ENCODE results near the gene NLRP6. TPM values are rescaled to one million over a fixed set of nuclear protein-coding genes. Genes with fewer than 3 reads are reported as not detected.
"Not testable (repeated sequence)": the region's sequence is repeated elsewhere in the genome, so short reads cannot be mapped to it uniquely, and the experiment has no call there.

The NLRP6 gene
- total RNA-seq, 2 experiments from 2014 or later, result 14.4 to 14.7 TPM

GRCh38 chr11:307766-308708 lies 29.8 kb downstream of the NLRP6 start, which contains the start of gene IFITM2:
IFITM2 (plus strand) TSS chr11:307816; CDS start chr11:308193, 377 bp downstream.
- H3K9me3 Mint-ChIP-seq; H3K36me3 ChIP-seq (ENCODE audit: insufficient read depth, low read length); H3K9me3 ChIP-seq (ENCODE audit: control insufficient read depth in 1 of 2, insufficient read depth in 1 of 2, low read length in 2 of 2); H3K27me3 Mint-ChIP-seq; H3K27me3 ChIP-seq (ENCODE audit: control insufficient read depth in 1 of 2, insufficient read depth in 2 of 2, low read length in 2 of 2): not testable (repeated sequence)
- DNase-seq, result peak in 8 of 14 experiments; percentile 43 to 81 (median 57)
- Mint-ChIP-seq H3K27ac (peak within 1 kb of the TSS; percentile 96), H3K4me1 (ENCODE audit: low read depth) (peaks cover 51% of the 10 kb centered on the region), H3K4me3 (peak within 1 kb of the TSS; percentile 93), H3K36me3 (ENCODE audit: low read depth) (peaks cover 28% of the 10 kb centered on the region)
- ATAC-seq (ENCODE audit: poor library complexity), result peak; percentile 64
- Histone ChIP-seq H3K4me3 (ENCODE audit: low read length) (peak within 1 kb of the TSS; percentile 79), H3K27ac (ENCODE audit: low read depth in 1 of 2, low read length in 2 of 2) (peak within 1 kb of the TSS; percentile 79 to 82), H3K4me1 (ENCODE audit: insufficient read depth, low read length) (peaks cover 59% of the 10 kb centered on the region)
- ChIA-PET POLR2A (interaction anchor here (0.6 to 1.5 kb wide), 6 partner anchors 9 to 71 kb away, joined by 3 to 4 read pairs (median 3); partner anchors contain the start of gene PSMD13), CTCF (interaction anchor here (1.5 to 3.8 kb wide), 2 partner anchors 47 to 57 kb away, joined by 6 to 31 read pairs; no protein-coding TSS in a partner anchor)
- intact Hi-C loops (cut with DNase I, micrococcal nuclease), result loop anchor here (5.0 to 10.0 kb wide), 3 partner anchors 41 to 207 kb away; no protein-coding TSS in a partner anchor

GRCh38 chr11:308740-309665 lies 30.8 kb downstream of the NLRP6 start:
- not testable (repeated sequence) for H3K36me3 ChIP-seq (ENCODE audit: insufficient read depth, low read length); ATAC-seq (ENCODE audit: poor library complexity); H3K27me3 ChIP-seq (ENCODE audit: control insufficient read depth in 1 of 2, insufficient read depth in 2 of 2, low read length in 2 of 2); H3K27me3 Mint-ChIP-seq; H3K9me3 Mint-ChIP-seq; H3K9me3 ChIP-seq (ENCODE audit: control insufficient read depth in 1 of 2, insufficient read depth in 1 of 2, low read length in 2 of 2)
- H3K4me3 Mint-ChIP-seq, result peak overlapping the region; percentile 93
- H3K27ac ChIP-seq (ENCODE audit: low read depth in 1 of 2, low read length in 2 of 2), result peak overlapping the region; percentile 60 to 79
- H3K4me3 ChIP-seq (ENCODE audit: low read length), result peak overlapping the region; percentile 79
- H3K4me1 Mint-ChIP-seq (ENCODE audit: low read depth), result peaks cover 59% of the 10 kb centered on the region
- DNase-seq, result peak in 5 of 14 experiments; percentile 50 to 65 (median 53)
- intact Hi-C loops (cut with DNase I, micrococcal nuclease), result loop anchor here (5.0 to 10.0 kb wide), 3 partner anchors 42 to 206 kb away; no protein-coding TSS in a partner anchor
- peaks cover 37% of the 10 kb centered on the region for H3K36me3 Mint-ChIP-seq (ENCODE audit: low read depth)
- H3K4me1 ChIP-seq (ENCODE audit: insufficient read depth, low read length), result peaks cover 69% of the 10 kb centered on the region
- ChIA-PET POLR2A (interaction anchor here (0.9 to 1.9 kb wide), 11 partner anchors 8 to 102 kb away, joined by 3 to 12 read pairs (median 4); partner anchors contain the start of genes BET1L, PGGHG, PSMD13 and RIC8A), CTCF (interaction anchor here (1.5 kb wide), 2 partner anchors 46 to 58 kb away, joined by 6 to 7 read pairs; no protein-coding TSS in a partner anchor)
- H3K27ac Mint-ChIP-seq, result peak overlapping the region; percentile 96

GRCh38 chr11:309979-310572 lies 31.9 kb downstream of the NLRP6 start:
- Mint-ChIP-seq H3K27ac (peak overlapping the region; percentile 96), H3K4me1 (ENCODE audit: low read depth) (peaks cover 61% of the 10 kb centered on the region), H3K36me3 (ENCODE audit: low read depth) (peaks cover 48% of the 10 kb centered on the region), H3K4me3 (peak overlapping the region; percentile 93)
- H3K9me3 Mint-ChIP-seq; H3K36me3 ChIP-seq (ENCODE audit: insufficient read depth, low read length); H3K27me3 ChIP-seq (ENCODE audit: control insufficient read depth in 1 of 2, insufficient read depth in 2 of 2, low read length in 2 of 2); H3K9me3 ChIP-seq (ENCODE audit: control insufficient read depth in 1 of 2, insufficient read depth in 1 of 2, low read length in 2 of 2); H3K27me3 Mint-ChIP-seq; ATAC-seq (ENCODE audit: poor library complexity); DNase-seq: not testable (repeated sequence)
- POLR2A ChIA-PET, result interaction anchor here (0.9 to 1.9 kb wide), 9 partner anchors 9 to 103 kb away, joined by 3 to 12 read pairs (median 4); partner anchors contain the start of genes BET1L, PGGHG, PSMD13 and RIC8A
- CTCF ChIA-PET, result interaction anchor here (1.5 kb wide), 2 partner anchors 45 to 59 kb away, joined by 6 to 7 read pairs; no protein-coding TSS in a partner anchor
- Histone ChIP-seq H3K27ac (ENCODE audit: low read depth in 1 of 2, low read length in 2 of 2) (peak overlapping the region; percentile 60 to 79), H3K4me1 (ENCODE audit: insufficient read depth, low read length) (peaks cover 64% of the 10 kb centered on the region), H3K4me3 (ENCODE audit: low read length) (peak overlapping the region; percentile 79)
- intact Hi-C loops (cut with DNase I, micrococcal nuclease), result loop anchor here (5.0 to 10.0 kb wide), 4 partner anchors 43 to 205 kb away; partner anchors contain the start of genes BET1L (in 1 of the 2) and RIC8A (in 1 of the 2)

- intact Hi-C loops (cut with DNase I, micrococcal nuclease), result loop anchor here in 1 of 2 experiments (5.0 kb wide), 1 partner anchor 104 kb away; the partner anchor contains the start of genes BET1L and RIC8A
- ChIA-PET CTCF (interaction anchor here (1.5 to 1.6 kb wide), 3 partner anchors 45 to 140 kb away, joined by 5 to 10 read pairs (median 7); no protein-coding TSS in a partner anchor), POLR2A (interaction anchor here (1.1 to 2.7 kb wide), 8 partner anchors 9 to 104 kb away, joined by 3 to 30 read pairs (median 8); partner anchors contain the start of genes BET1L, RIC8A and SIGIRR)
- not testable (repeated sequence) for H3K36me3 ChIP-seq (ENCODE audit: insufficient read depth, low read length); H3K27me3 ChIP-seq (ENCODE audit: control insufficient read depth in 1 of 2, insufficient read depth in 2 of 2, low read length in 2 of 2); H3K9me3 Mint-ChIP-seq; H3K9me3 ChIP-seq (ENCODE audit: control insufficient read depth in 1 of 2, insufficient read depth in 1 of 2, low read length in 2 of 2); H3K27me3 Mint-ChIP-seq; DNase-seq
- H3K36me3 Mint-ChIP-seq (ENCODE audit: low read depth), result peaks cover 53% of the 10 kb centered on the region
- Histone ChIP-seq H3K4me1 (ENCODE audit: insufficient read depth, low read length) (peaks cover 61% of the 10 kb centered on the region), H3K4me3 (ENCODE audit: low read length) (peak overlapping the region; percentile 90), H3K27ac (ENCODE audit: low read depth in 1 of 2, low read length in 2 of 2) (peak overlapping the region in 1 of 2 donors; percentile 93)
- peaks cover 50% of the 10 kb centered on the region for H3K4me1 Mint-ChIP-seq (ENCODE audit: low read depth)
- H3K27ac Mint-ChIP-seq, result peak overlapping the region; percentile 98
- ATAC-seq (ENCODE audit: poor library complexity), result peak; percentile 30
- peak overlapping the region; percentile 97 for H3K4me3 Mint-ChIP-seq
These were observed 33.0 kb downstream of the NLRP6 start for GRCh38 chr11:311013-311748.

All from CD4-positive, alpha-beta T cell (primary cell).